ENCODE measurements around the gene GRM1. TPM values are rescaled to one million over a fixed set of nuclear protein-coding genes. Genes with fewer than 3 reads are reported as not detected.

The GRM1 gene
- total RNA-seq, 1 donor from 2014 or later = not detected

- no peak overlapping the region for H3K4me3 ChIP-seq (ENCODE audit: low read depth, low read length)
- no peak for DNase-seq (ENCODE audit: low read depth)
- TF ChIP-seq CTCF (conservative IDR thresholded peaks at IDR 0.05; ENCODE audit: low read depth, low read length) = no peak
These were observed 360.0 kb downstream of the GRM1 start for GRCh38 chr6:146388736-146389364.

- no peak for TF ChIP-seq CTCF (conservative IDR thresholded peaks at IDR 0.05; ENCODE audit: low read depth, low read length)
- no peak for DNase-seq (ENCODE audit: low read depth)
These were observed 360.9 kb downstream of the GRM1 start for GRCh38 chr6:146389740-146390139.

GRCh38 chr6:146397638-146398037, 368.8 kb downstream of the GRM1 start:
- H3K4me3 ChIP-seq (ENCODE audit: low read depth, low read length) = no peak overlapping the region
- no peak for TF ChIP-seq CTCF (conservative IDR thresholded peaks at IDR 0.05; ENCODE audit: low read depth, low read length)
- DNase-seq (ENCODE audit: low read depth) = no peak

More at GRCh38 chr6:146389740-146390139, 360.9 kb downstream of the GRM1 start:
- no peak overlapping the region for H3K4me3 ChIP-seq (ENCODE audit: low read depth, low read length)

GRCh38 chr6:146402476-146402875, 373.6 kb downstream of the GRM1 start:
- TF ChIP-seq CTCF (conservative IDR thresholded peaks at IDR 0.05; ENCODE audit: low read depth, low read length) = no peak
- H3K4me3 ChIP-seq (ENCODE audit: low read depth, low read length) = no peak overlapping the region
- DNase-seq (ENCODE audit: low read depth) = no peak

- H3K4me3 ChIP-seq (ENCODE audit: low read depth, low read length) = no peak overlapping the region
- TF ChIP-seq CTCF (conservative IDR thresholded peaks at IDR 0.05; ENCODE audit: low read depth, low read length) = no peak
- no peak for DNase-seq (ENCODE audit: low read depth)
These were observed 379.7 kb downstream of the GRM1 start for GRCh38 chr6:146408583-146408982.

- no peak for DNase-seq (ENCODE audit: low read depth)
- no peak overlapping the region for H3K4me3 ChIP-seq (ENCODE audit: low read depth, low read length)
- no peak for TF ChIP-seq CTCF (conservative IDR thresholded peaks at IDR 0.05; ENCODE audit: low read depth, low read length)
These were observed 382.2 kb downstream of the GRM1 start for GRCh38 chr6:146410851-146411595.
